HG03097 (cell line): ENCODE results near the gene EFS.
"Not testable (repeated sequence)": the region's sequence is repeated elsewhere in the genome, so short reads cannot be mapped to it uniquely, and the experiment has no call there.

Experiments
- ATAC-seq: cut with Tn5 transposase; IDR thresholded peaks from one replicate; pipeline ENCODE4 v1.9.1; 2021; ENCODE audit not compliant: unreplicated experiment, low FRiP score

EFS gene

GRCh38 chr14:23339506-23340268, 25.3 kb downstream of the EFS start:
- ATAC-seq: no peak

GRCh38 chr14:23335623-23336022, 29.3 kb downstream of the EFS start:
- no peak for ATAC-seq

- ATAC-seq: no peak
These were observed 36.8 kb downstream of the EFS start for GRCh38 chr14:23327947-23328744.

- ATAC-seq: no peak
These were observed 38.3 kb downstream of the EFS start for GRCh38 chr14:23326491-23327332.

GRCh38 chr14:23325746-23326145, 39.2 kb downstream of the EFS start:
- ATAC-seq: not testable (repeated sequence)

GRCh38 chr14:23324993-23325392, 40.0 kb downstream of the EFS start:
- ATAC-seq: no peak

- no peak for ATAC-seq
These were observed 40.5 kb downstream of the EFS start for GRCh38 chr14:23324455-23324846.

- no peak for ATAC-seq
These were observed 41.0 kb downstream of the EFS start for GRCh38 chr14:23323838-23324454.

- no peak for ATAC-seq
These were observed 42.1 kb downstream of the EFS start for GRCh38 chr14:23322568-23323517.

GRCh38 chr14:23321572-23322547, 43.1 kb downstream of the EFS start:
- peak; percentile 10 for ATAC-seq

GRCh38 chr14:23320584-23321571, 44.1 kb downstream of the EFS start, which contains the start of gene PABPN1:
TSS of gene PABPN1 (plus strand) at chr14:23321457. CDS start at chr14:23321470, 13 bp downstream.
- ATAC-seq: peak; percentile 94

- ATAC-seq: no peak
These were observed 45.0 kb downstream of the EFS start for GRCh38 chr14:23319746-23320583.

- ATAC-seq: no peak
These were observed 48.7 kb downstream of the EFS start for GRCh38 chr14:23316300-23316699.

GRCh38 chr14:23310546-23310945, 54.4 kb downstream of the EFS start:
- no peak for ATAC-seq

- ATAC-seq: no peak
These were observed 56.1 kb downstream of the EFS start for GRCh38 chr14:23308721-23309445.
